Activated T-cell treated with anti-CD3 and anti-CD28 coated beads, Interleukin-2, amount 50 U/mL, for 72 hours (primary cell): ENCODE results near the gene CDC26. TPM values are rescaled to one million over a fixed set of nuclear protein-coding genes. Genes with fewer than 3 reads are reported as not detected.
"Not testable (repeated sequence)": the region's sequence is repeated elsewhere in the genome, so short reads cannot be mapped to it uniquely, and the experiment has no call there.

Source experiments
- ATAC-seq, 2 donors: fragments of 150-1000 bp; cut with Tn5 transposase; replicated peaks in 1 of 2; 2 replicates each; pipeline ENCODE4 v1.10.0; 2021; ENCODE audit warnings: moderate library complexity in 2 of 2, mild to moderate bottlenecking in 1 of 2
- DNase-seq, 2 donors: peaks; one replicate each; pipeline ENCODE4 v3.0.0; 2021 to 2022; ENCODE audit warnings: mixed read lengths in 1 of 2
- H3K27ac Mint-ChIP-seq: one replicate; pipeline ENCODE4 v1.8.0; 2022; ENCODE audit warnings: mild to moderate bottlenecking, moderate library complexity, mixed read lengths
- H3K27me3 Mint-ChIP-seq: one replicate; pipeline ENCODE4 v1.8.0; 2022; ENCODE audit warnings: low read depth, mixed read lengths
- H3K36me3 Mint-ChIP-seq, 2 donors: one replicate each; pipeline ENCODE4 v1.8.0; 2022; ENCODE audit warnings: mixed read lengths in 2 of 2, mild to moderate bottlenecking in 1 of 2; ENCODE audit not compliant: insufficient read depth in 2 of 2
- H3K4me1 Mint-ChIP-seq: one replicate; pipeline ENCODE4 v1.8.0; 2022; ENCODE audit warnings: low read depth, mixed read lengths
- H3K4me3 Mint-ChIP-seq, 2 donors: one replicate each; pipeline ENCODE4 v1.8.0; 2022; ENCODE audit warnings: mild to moderate bottlenecking in 2 of 2, mixed read lengths in 2 of 2, moderate library complexity in 2 of 2
- H3K9me3 Mint-ChIP-seq, 2 donors: one replicate each; pipeline ENCODE4 v1.8.0; 2022; ENCODE audit warnings: mixed read lengths in 2 of 2
- total RNA-seq, 2 donors: library from RNA; stranded (reverse); gene quantifications; one replicate each; pipeline ENCODE4 v1.2.3, GENCODE V29; 2022

The CDC26 gene
- total RNA-seq, 2 donors from 2014 or later: 45.4 to 58.4 TPM

- H3K27ac Mint-ChIP-seq: no peak overlapping the region
- no peaks in the 10 kb centered on the region for H3K4me1 Mint-ChIP-seq
These were observed 28.4 kb downstream of the CDC26 start for GRCh38 chr9:113246928-113247327.

DNA sequence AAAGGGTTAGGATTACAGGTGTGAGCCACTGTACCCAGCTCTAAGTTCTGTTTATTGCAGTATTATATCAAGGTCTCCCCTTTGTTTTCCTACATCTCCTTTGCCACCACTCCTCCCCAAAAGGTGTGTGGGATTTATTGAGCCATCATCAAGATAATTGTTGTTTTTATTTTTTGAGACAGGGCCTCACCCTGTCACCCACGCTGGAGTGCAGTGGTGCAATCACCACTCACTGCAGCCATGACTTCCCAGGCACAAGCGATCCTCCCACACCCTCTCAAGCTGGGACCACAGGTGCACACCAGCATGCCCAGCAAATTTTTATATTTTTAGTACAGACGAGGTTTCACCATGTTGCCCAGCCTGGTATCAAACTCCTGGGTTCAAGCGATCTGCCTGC, 29.5 kb downstream of the CDC26 start:
- no peaks in the 10 kb centered on the region for H3K27me3 Mint-ChIP-seq

More at GRCh38 chr9:113246928-113247327, 28.4 kb downstream of the CDC26 start:
- H3K36me3 Mint-ChIP-seq: peaks cover 0 to 4% of the 10 kb centered on the region in 2 donors
- ATAC-seq: no peak
- H3K4me3 Mint-ChIP-seq: no peak overlapping the region
- DNase-seq: no peak
- H3K9me3 Mint-ChIP-seq: no peaks in the 10 kb centered on the region
- no peaks in the 10 kb centered on the region for H3K27me3 Mint-ChIP-seq

GRCh38 chr9:113244556-113244955, 30.8 kb downstream of the CDC26 start:
- Mint-ChIP-seq H3K4me1 (no peaks in the 10 kb centered on the region), H3K27ac (no peak overlapping the region), H3K4me3 (no peak overlapping the region), H3K36me3 (peaks cover 0 to 2% of the 10 kb centered on the region in 2 donors), H3K9me3 (no peaks in the 10 kb centered on the region), H3K27me3 (no peaks in the 10 kb centered on the region)
- ATAC-seq: no peak
- DNase-seq: no peak

More for the DNA sequence above, 29.5 kb downstream of the CDC26 start:
- H3K4me1 Mint-ChIP-seq: no peaks in the 10 kb centered on the region
- H3K27ac Mint-ChIP-seq: no peak overlapping the region
- no peak for DNase-seq
- no peaks in the 10 kb centered on the region for H3K9me3 Mint-ChIP-seq
- no peak overlapping the region for H3K4me3 Mint-ChIP-seq
- no peak for ATAC-seq
- peaks cover 0 to 4% of the 10 kb centered on the region in 2 donors for H3K36me3 Mint-ChIP-seq

DNA sequence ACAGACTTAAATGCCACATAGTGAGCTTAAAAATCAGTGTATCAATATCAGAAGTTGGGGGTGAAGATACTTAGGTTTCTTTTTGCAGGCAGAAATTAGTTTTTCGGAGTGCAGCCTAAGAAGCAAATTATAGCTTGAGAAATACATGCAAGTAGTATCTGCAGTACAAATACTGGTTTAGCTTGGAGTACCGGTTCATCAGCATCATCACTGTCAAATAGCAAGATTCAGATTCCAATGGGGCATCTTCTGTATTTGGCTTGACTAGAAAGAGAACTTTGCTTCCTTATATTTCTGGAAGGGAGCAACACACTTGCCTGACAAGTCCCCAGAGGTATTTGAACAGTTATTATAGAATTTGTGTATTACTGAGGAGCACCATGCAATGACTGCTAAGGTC, 34.2 kb downstream of the CDC26 start:
- Mint-ChIP-seq H3K9me3 (no peaks in the 10 kb centered on the region), H3K4me3 (no peak overlapping the region), H3K4me1 (no peaks in the 10 kb centered on the region), H3K36me3 (no peaks in the 10 kb centered on the region), H3K27me3 (no peaks in the 10 kb centered on the region), H3K27ac (no peak overlapping the region)
- ATAC-seq: no peak
- DNase-seq: no peak

DNA sequence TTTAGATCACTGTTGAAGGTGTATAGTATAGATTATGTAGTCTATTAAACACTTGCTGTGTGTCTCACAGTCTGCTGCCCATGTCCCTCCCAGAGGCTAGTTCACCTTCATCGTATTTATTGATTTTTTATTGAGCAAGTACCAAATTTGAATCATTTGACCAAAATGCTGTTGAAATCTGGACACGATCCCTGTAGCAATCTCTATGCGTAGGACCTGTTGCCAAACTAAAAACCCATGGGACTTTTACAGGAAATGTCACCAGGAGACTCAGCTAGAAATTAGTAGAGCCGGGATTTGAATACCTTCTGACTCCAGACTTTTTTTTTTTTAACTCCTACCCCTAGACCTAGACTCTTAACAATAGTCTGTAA, 36.5 kb downstream of the CDC26 start:
- Mint-ChIP-seq H3K27ac (no peak overlapping the region), H3K4me3 (no peak overlapping the region), H3K27me3 (no peaks in the 10 kb centered on the region), H3K9me3 (no peaks in the 10 kb centered on the region), H3K4me1 (no peaks in the 10 kb centered on the region), H3K36me3 (no peaks in the 10 kb centered on the region)
- ATAC-seq (no peak), DNase-seq (no peak)

GRCh38 chr9:113238202-113238858, 37.0 kb downstream of the CDC26 start:
- ATAC-seq: peak in 1 of 2 donors; percentile 32
- Mint-ChIP-seq H3K27ac (no peak overlapping the region), H3K4me3 (no peak overlapping the region)

GRCh38 chr9:113237026-113237425, 38.3 kb downstream of the CDC26 start:
- Mint-ChIP-seq H3K36me3 (no peaks in the 10 kb centered on the region), H3K27me3 (no peaks in the 10 kb centered on the region), H3K4me3 (no peak overlapping the region), H3K4me1 (peaks cover 14% of the 10 kb centered on the region), H3K9me3 (no peaks in the 10 kb centered on the region), H3K27ac (no peak overlapping the region)
- DNase-seq (no peak), ATAC-seq (no peak)

More at GRCh38 chr9:113238202-113238858, 37.0 kb downstream of the CDC26 start:
- no peak for DNase-seq
- Mint-ChIP-seq H3K9me3 (no peaks in the 10 kb centered on the region), H3K36me3 (no peaks in the 10 kb centered on the region), H3K27me3 (no peaks in the 10 kb centered on the region), H3K4me1 (peaks cover under 1% of the 10 kb centered on the region)

DNA sequence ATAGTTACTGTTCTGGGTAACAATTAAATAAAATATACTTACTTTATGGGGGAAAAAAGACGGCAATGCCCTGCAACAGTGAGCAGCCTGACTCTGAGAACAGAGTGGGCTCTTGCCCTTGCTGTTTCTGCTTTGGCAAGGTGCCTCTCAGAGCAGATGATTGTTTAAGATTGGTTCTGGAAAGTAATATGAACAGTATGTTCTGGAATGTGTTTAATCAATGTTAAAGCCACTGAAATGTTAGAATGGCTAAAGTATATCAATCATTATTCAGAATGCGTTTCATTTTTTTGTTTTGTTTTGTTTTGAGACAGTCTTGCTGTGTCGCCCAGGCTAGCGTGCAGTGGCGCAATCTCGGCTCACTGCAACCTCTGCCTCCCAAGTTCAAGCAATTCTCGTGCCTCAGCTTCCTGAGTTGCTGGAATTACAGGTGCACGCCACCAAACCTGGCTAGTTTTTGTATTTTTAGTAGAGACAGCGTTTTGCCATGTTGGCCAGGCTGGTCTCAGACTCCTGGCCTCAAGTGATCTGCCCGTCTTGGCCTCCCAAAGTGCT, 39.6 kb downstream of the CDC26 start:
- not testable (repeated sequence) for H3K36me3 Mint-ChIP-seq, H3K9me3 Mint-ChIP-seq, H3K27ac Mint-ChIP-seq, H3K27me3 Mint-ChIP-seq, DNase-seq, ATAC-seq, H3K4me3 Mint-ChIP-seq
- H3K4me1 Mint-ChIP-seq: peaks cover 14% of the 10 kb centered on the region

DNA sequence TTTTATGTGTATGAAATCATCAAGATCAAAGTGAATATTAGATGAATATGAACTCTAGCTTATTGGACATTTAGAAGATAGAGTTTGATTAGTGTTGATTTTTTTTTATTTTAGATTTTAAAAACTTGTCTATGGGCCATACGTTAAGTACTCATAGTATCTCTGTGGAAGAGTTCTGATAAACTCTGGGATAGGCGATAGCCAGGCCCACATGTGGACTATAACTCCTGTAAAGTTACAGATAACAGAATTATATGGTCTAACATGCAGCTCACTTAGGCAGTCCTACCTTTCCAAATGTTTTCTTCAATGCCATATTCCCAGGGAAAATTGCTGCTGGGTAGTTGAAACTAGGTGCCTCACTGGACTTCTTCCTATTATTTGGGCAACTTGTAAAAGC, 43.7 kb downstream of the CDC26 start:
- Mint-ChIP-seq H3K36me3 (peaks cover 0 to 1% of the 10 kb centered on the region in 2 donors), H3K27me3 (no peaks in the 10 kb centered on the region), H3K27ac (no peak overlapping the region), H3K9me3 (no peaks in the 10 kb centered on the region), H3K4me1 (peaks cover 19% of the 10 kb centered on the region), H3K4me3 (no peak overlapping the region)
- DNase-seq (no peak), ATAC-seq (no peak)

- Mint-ChIP-seq H3K4me3 (no peak overlapping the region), H3K27me3 (no peaks in the 10 kb centered on the region), H3K27ac (no peak overlapping the region), H3K9me3 (no peaks in the 10 kb centered on the region), H3K36me3 (peaks cover 0 to 1% of the 10 kb centered on the region in 2 donors), H3K4me1 (peaks cover 17% of the 10 kb centered on the region)
- no peak for DNase-seq
- ATAC-seq: no peak
These were observed 47.2 kb downstream of the CDC26 start for GRCh38 chr9:113228130-113228665.

GRCh38 chr9:113227436-113227835, 47.9 kb downstream of the CDC26 start:
- DNase-seq (no peak), ATAC-seq (no peak)
- Mint-ChIP-seq H3K4me3 (no peak overlapping the region), H3K27ac (no peak overlapping the region), H3K9me3 (no peaks in the 10 kb centered on the region), H3K36me3 (peaks cover 0 to 1% of the 10 kb centered on the region in 2 donors), H3K4me1 (peaks cover 17% of the 10 kb centered on the region), H3K27me3 (no peaks in the 10 kb centered on the region)

- no peak for DNase-seq
- H3K4me3 Mint-ChIP-seq: no peak overlapping the region
- H3K36me3 Mint-ChIP-seq: peaks cover 0 to 10% of the 10 kb centered on the region in 2 donors
- no peaks in the 10 kb centered on the region for H3K27me3 Mint-ChIP-seq
- no peaks in the 10 kb centered on the region for H3K9me3 Mint-ChIP-seq
- no peak for ATAC-seq
- no peak overlapping the region for H3K27ac Mint-ChIP-seq
- H3K4me1 Mint-ChIP-seq: peaks cover 39% of the 10 kb centered on the region
These were observed 51.4 kb downstream of the CDC26 start for GRCh38 chr9:113223963-113224362.

DNA sequence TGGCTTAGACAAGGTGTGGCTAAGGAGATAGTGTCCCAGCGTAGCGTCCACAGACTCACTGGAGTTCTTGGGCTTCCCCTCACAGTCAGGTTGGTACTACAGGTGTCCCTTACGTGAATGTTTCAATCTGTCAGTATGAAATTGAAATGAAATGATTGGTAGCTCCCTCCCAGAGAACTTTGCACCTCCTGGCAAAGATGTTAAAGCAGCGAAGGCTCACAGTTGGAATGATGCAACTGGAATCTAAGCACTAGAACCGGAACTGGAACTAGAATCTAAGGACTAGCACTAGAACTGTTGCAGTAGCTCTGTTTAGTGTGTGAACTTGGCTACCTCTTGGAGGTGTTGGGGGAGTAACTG, 52.9 kb downstream of the CDC26 start:
- Mint-ChIP-seq H3K36me3 (peaks cover 0 to 12% of the 10 kb centered on the region in 2 donors), H3K27ac (no peak overlapping the region), H3K4me1 (peaks cover 46% of the 10 kb centered on the region), H3K4me3 (peak overlapping the region; percentile 86 to 97), H3K9me3 (no peaks in the 10 kb centered on the region), H3K27me3 (no peaks in the 10 kb centered on the region)
- DNase-seq: no peak
- no peak for ATAC-seq
